Ishikawa (cell line): ENCODE results near the gene PHLDB3.

Experiments used
- CEBPB ChIP-seq: IDR thresholded peaks from 2 replicates; pipeline ENCODE4 v1.6.1; 2012
- CREB1 ChIP-seq: IDR thresholded peaks from 2 replicates; pipeline ENCODE4 v1.6.1; 2012; ENCODE audit warnings: low read depth
- EGR1 ChIP-seq: IDR thresholded peaks from 2 replicates; pipeline ENCODE4 v1.6.1; 2012
- MAX ChIP-seq: IDR thresholded peaks from 2 replicates; pipeline ENCODE4 v1.6.1; 2012
- RAD21 ChIP-seq: IDR thresholded peaks from 2 replicates; pipeline ENCODE4 v1.6.1; 2012; ENCODE audit warnings: low read depth
- REST ChIP-seq: IDR thresholded peaks from 2 replicates; pipeline ENCODE4 v1.6.1; 2012; ENCODE audit warnings: low read depth, mild to moderate bottlenecking
- TAF1 ChIP-seq: IDR thresholded peaks from 2 replicates; pipeline ENCODE4 v1.6.1; 2012; ENCODE audit warnings: low read depth, mild to moderate bottlenecking
- TEAD4 ChIP-seq: IDR thresholded peaks from 2 replicates; pipeline ENCODE4 v1.6.1; 2012
- USF1 ChIP-seq: IDR thresholded peaks from 2 replicates; pipeline ENCODE4 v1.6.1; 2012
- YY1 ChIP-seq: IDR thresholded peaks from 2 replicates; pipeline ENCODE4 v1.6.1; 2012; ENCODE audit warnings: low read depth
- ZBTB7A ChIP-seq: IDR thresholded peaks from 2 replicates; pipeline ENCODE4 v1.6.1; 2012; ENCODE audit warnings: low read depth

DNA sequence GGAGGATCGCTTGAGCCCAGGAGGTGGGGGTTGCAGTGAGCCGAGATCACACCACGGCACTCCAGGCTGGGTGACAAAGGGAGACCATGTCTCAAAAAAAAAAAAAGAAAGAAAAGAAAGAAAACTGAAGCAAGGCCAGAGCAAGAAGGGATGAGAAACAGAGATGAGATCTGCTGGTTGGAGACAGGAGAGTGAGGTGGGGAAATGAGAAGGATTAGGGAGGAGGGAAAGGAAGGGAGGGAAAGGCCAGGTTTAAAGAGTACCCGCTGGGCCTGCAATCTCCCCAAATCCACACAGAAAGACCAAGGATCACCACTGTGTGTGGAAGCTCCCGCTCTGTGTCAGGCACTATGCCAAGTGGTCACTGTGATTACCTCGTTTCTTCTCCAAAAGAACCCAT lies 22.8 kb downstream of the PHLDB3 start:
- TF ChIP-seq TEAD4 (no peak), RAD21 (no peak), REST (no peak), YY1 (no peak), CEBPB (no peak), USF1 (no peak), TAF1 (no peak), CREB1 (no peak), ZBTB7A (no peak), MAX (no peak), EGR1 (no peak)
